WERI-Rb-1 (cell line): ENCODE data around the gene JPH2.

Source experiments
- DNase-seq: peaks from one replicate; pipeline ENCODE4 v3.0.0-alpha.2; 2020
- H3K27ac ChIP-seq: fragments of 250-450 bp; sonication (Bioruptor Pico); 2 replicates; pipeline ENCODE4 v1.5.1; 2020; ENCODE audit warnings: mild to moderate bottlenecking, moderate library complexity
- H3K27me3 ChIP-seq: fragments of 250-450 bp; sonication (Bioruptor Pico); 2 replicates; pipeline ENCODE4 v1.5.1; 2021; ENCODE audit warnings: mild to moderate bottlenecking, low read depth, moderate library complexity; ENCODE audit not compliant: insufficient read depth, severe bottlenecking
- H3K36me3 ChIP-seq: fragments of 250-450 bp; sonication (Bioruptor Pico); 2 replicates; pipeline ENCODE4 v1.5.1; 2020; ENCODE audit warnings: mild to moderate bottlenecking, moderate library complexity
- H3K4me3 ChIP-seq: 2 replicates; pipeline ENCODE4 v1.5.1; 2011; ENCODE audit warnings: low read depth, mild to moderate bottlenecking, control low read depth, low read length
- H3K9me3 ChIP-seq: fragments of 250-450 bp; sonication (Bioruptor Pico); 2 replicates; pipeline ENCODE4 v1.5.1; 2021; ENCODE audit warnings: mild to moderate bottlenecking, moderate library complexity; ENCODE audit not compliant: severe bottlenecking
- TF ChIP-seq, protein P1 (sequence below): IDR thresholded peaks from 2 replicates; pipeline ENCODE4 v1.5.1; 2011; ENCODE audit warnings: low read depth, mild to moderate bottlenecking, control low read depth, inconsistent platforms, low read length

JPH2 gene

DNA sequence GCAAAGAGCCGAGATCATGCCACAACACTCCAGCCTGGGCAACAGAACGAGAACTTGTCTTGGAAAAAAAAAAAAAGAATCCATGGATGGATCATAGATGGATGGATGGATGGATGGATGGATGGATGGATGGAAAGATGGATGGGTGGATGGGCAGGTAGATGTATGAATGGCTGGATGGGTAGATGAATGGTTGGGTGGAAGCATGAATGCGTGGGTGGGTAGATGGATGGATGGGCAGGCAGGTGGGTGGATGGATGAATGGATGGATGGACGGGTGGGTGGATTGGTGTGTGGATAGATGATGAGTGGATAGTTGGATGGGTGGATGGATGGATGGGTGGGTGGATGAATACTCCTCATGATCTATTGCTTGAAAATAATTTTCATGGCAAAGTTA lies 1.4 kb downstream of the JPH2 start:
- Histone ChIP-seq H3K9me3 (no peaks in the 10 kb centered on the region), H3K4me3 (no peak overlapping the region), H3K27ac (no peak overlapping the region), H3K27me3 (no peaks in the 10 kb centered on the region), H3K36me3 (no peaks in the 10 kb centered on the region)
- no peak for DNase-seq
- TF ChIP-seq, protein P1, sequence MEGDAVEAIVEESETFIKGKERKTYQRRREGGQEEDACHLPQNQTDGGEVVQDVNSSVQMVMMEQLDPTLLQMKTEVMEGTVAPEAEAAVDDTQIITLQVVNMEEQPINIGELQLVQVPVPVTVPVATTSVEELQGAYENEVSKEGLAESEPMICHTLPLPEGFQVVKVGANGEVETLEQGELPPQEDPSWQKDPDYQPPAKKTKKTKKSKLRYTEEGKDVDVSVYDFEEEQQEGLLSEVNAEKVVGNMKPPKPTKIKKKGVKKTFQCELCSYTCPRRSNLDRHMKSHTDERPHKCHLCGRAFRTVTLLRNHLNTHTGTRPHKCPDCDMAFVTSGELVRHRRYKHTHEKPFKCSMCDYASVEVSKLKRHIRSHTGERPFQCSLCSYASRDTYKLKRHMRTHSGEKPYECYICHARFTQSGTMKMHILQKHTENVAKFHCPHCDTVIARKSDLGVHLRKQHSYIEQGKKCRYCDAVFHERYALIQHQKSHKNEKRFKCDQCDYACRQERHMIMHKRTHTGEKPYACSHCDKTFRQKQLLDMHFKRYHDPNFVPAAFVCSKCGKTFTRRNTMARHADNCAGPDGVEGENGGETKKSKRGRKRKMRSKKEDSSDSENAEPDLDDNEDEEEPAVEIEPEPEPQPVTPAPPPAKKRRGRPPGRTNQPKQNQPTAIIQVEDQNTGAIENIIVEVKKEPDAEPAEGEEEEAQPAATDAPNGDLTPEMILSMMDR = no peak

DNA sequence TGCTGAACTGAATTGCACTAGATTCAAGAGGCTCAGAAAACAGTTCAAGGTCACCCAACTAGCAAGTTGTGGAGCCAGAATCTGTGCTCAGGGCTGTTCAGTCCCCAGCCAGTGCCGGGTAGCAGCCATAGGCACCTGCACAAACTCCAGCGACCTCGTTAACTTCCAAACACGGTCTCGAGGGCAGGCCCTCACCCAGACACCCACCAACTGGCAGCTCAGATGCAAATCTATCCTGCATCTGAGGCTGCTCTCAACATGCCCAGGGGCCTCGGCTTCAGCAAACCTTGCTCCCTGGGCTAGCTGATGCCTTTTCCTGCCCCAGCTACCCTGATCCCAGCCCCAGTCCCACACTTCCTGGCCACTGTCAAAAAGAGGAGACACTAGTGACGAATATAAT lies 3.7 kb downstream of the JPH2 start:
- TF ChIP-seq, protein P1 = no peak
- Histone ChIP-seq H3K36me3 (no peaks in the 10 kb centered on the region), H3K27ac (no peak overlapping the region), H3K4me3 (no peak overlapping the region), H3K27me3 (no peaks in the 10 kb centered on the region), H3K9me3 (no peaks in the 10 kb centered on the region)
- DNase-seq = no peak

DNA sequence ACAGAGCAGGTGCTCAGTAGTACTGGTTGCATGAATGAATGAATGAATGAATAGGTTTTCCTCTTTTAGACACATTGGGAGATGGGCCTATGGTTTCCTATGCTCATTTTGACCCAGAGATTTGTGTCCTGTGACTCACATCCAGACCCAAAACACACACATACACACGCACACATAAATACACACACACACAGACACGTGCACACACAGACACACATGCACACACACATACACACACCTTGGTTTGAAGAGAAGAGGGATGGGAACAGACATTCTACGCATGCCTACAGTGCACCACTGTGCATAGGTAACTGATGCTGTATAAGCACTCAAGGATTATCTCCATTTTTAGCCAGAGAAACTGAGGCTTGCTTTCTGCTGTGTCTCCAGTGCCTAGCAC lies 4.1 kb downstream of the JPH2 start:
- Histone ChIP-seq H3K36me3 (no peaks in the 10 kb centered on the region), H3K4me3 (no peak overlapping the region), H3K27ac (no peak overlapping the region), H3K9me3 (no peaks in the 10 kb centered on the region), H3K27me3 (no peaks in the 10 kb centered on the region)
- no peak for DNase-seq
- TF ChIP-seq, protein P1 = no peak

DNA sequence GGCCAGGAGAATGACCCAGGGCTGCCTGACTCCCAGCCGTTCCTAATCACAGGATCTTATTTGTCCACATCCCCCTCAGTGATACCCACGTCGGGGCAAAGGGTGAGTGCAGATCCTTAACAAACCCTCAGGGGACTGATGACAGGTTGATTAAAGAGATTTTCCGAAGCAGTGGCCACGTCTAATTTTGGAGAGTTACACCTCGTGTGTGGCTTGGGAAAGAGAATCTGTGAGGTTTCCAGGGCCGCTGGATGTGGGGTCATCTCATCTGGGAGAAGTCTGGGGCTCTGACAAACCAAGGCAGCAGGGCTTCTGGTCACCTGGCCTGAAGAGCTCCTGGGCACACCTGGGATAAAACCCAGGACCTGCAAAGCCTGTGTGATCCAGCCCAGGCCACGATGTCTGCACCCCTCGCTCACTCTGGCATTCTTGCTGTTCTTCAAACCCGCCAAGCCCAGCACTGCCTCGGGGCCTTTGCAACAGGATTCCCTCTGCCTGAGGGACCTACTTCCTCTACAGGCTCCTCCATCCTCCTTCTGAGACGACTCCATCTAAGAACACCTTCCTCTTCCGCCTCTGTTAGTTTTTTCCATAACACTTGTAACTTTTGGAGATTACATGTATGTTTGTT lies 4.7 kb downstream of the JPH2 start:
- Histone ChIP-seq H3K4me3 (no peak overlapping the region), H3K27ac (no peak overlapping the region), H3K9me3 (no peaks in the 10 kb centered on the region), H3K27me3 (no peaks in the 10 kb centered on the region), H3K36me3 (no peaks in the 10 kb centered on the region)
- TF ChIP-seq, protein P1 = no peak
- no peak for DNase-seq

DNA sequence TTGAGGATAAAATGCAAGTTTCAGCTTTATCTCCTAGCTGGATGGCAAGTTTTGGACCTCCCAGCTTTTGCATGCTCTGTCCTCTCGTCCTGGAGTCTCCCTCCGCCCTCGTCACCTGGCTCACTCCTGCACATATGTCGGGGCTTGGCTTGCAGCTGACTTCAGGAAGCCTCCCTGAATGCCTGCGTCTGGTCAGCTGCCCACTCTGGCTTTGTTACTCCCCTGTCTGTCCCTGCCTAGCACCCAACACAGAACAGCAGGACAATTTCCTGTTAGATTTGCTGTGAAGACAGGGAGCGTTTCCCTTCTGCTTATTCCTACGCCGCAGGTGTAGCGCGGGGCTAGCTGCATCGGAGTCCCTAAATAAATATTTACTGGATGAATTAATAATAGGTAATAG lies 5.4 kb downstream of the JPH2 start:
- peak; percentile 47 for DNase-seq
- Histone ChIP-seq H3K9me3 (no peaks in the 10 kb centered on the region), H3K36me3 (no peaks in the 10 kb centered on the region), H3K27ac (no peak overlapping the region), H3K4me3 (no peak overlapping the region), H3K27me3 (no peaks in the 10 kb centered on the region)
- TF ChIP-seq, protein P1 = no peak

DNA sequence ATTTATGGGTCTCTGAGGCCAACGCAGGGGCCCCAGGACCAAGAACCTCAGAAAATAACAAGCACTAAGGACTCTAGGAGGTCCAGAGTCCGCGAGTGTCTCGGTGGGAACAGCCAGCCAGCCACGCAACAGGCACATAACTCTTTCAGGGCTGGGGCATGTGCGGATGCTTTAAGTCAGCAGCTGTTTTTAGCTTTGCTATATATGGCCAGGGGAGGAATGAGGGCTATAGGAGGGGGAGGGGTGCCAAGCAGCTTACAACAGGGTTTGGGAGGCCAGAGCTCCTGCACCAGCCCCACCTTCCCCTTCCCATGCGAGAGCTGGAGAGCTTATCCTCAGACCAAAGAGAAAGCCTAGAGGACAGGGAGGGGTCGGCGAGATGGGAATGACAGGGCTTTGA lies 6.2 kb downstream of the JPH2 start:
- no peak overlapping the region for H3K27ac ChIP-seq
- TF ChIP-seq, protein P1 = no peak

More for the DNA sequence above, 6.2 kb downstream of the JPH2 start:
- no peaks in the 10 kb centered on the region for H3K27me3 ChIP-seq
- peak; percentile 79 for DNase-seq
- H3K4me3 ChIP-seq = no peak overlapping the region
- H3K36me3 ChIP-seq = no peaks in the 10 kb centered on the region
- no peaks in the 10 kb centered on the region for H3K9me3 ChIP-seq
